ENCODE results near the gene REV1.
"Not testable (repeated sequence)": the region's sequence is repeated elsewhere in the genome, so short reads cannot be mapped to it uniquely, and the experiment has no call there.

Gene REV1

DNA sequence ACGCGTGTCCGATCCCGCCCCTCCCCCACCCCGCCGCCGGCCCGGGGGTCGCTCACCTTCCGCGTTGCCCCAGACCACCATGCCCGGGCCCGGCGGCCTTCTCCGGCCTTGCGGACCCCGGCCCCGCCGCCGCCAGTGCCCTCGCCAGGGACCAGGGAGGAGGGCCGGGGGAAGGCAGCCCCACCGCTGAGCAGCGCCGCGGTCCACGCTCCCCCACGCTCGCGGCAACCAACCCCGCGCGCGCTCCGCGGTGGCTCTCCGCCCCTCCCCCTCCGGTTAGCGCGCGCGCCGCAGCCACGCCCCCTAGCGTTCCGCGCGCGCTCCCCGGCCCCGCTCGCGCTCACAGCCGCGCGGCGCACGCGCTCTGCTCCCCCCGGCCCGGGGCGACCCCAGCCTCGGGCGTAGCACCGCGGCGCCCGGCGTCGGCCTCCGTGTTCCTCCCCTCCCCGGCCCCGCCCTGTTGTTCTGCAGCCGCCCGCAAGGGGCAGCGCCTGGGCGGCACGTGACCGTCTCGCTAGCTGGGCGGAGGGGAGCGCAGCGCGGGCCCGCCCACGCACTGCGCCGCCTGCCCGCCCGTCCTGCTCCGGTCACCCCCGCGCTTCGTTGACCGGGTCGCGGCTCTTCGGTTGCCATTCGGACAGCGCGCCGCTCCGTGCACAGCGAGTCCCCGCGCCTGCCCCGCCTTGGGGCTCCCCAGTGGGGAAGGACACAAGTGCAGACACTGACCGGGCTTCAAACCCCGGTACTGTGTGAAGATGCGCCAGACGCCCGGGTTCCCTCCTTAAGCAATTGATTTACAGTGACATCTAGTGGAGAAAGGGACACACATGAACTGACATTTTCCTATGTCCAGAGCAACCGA, at the start of gene REV1:
REV1 (minus strand) TSS at position 257 of the 862 bp plus-strand sequence. CDS start 25,042 bp downstream, outside the sequence.
- DNase-seq (ENCODE audit: low read depth): peak; percentile 92

DNA sequence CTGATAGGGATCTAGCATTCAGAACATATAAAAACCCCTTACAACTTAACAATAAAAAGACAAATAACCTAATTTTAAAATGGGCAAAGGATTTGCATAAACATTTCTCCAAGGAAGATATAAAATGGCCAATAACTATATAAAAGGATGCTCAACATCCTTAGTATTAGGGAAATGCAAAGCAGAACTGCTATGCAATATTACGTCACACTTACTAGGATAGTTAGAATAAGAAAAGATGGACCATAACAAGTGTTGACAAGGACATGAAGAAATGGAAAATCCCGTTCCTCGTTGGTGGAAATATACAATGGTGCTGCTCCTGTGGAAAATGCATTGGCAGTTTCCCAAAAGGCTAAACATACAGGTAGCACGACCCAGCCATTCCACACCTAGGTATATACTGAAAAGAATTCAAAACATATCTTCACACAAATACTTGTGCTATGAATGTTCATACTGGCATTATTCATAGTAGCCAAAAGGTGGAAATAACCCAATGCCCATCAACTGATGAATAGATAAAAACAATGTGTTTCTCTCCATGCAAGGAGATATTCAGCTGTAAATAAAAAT, 48.2 kb upstream of the REV1 start:
- DNase-seq (ENCODE audit: low read depth): no peak

DNA sequence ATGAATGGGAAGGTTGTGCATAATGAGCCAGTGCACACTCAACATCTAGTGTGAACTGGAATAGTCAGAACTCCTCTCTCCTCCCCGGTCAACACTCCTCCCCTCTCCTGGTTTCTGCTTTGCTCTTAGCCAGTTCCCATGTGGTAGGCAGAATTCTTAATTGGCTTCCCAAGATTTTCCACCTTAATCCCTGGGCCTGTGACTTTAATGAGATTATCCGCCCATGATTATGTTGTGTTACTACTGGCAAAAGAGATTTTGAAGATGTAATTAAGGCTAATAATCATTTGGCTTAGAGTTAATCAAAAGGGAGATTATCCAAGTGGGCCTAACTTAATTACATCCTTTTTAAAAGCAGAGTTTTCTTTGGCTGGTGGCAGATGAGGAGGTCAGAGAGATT, 34.2 kb upstream of the REV1 start:
- DNase-seq (ENCODE audit: low read depth): no peak

DNA sequence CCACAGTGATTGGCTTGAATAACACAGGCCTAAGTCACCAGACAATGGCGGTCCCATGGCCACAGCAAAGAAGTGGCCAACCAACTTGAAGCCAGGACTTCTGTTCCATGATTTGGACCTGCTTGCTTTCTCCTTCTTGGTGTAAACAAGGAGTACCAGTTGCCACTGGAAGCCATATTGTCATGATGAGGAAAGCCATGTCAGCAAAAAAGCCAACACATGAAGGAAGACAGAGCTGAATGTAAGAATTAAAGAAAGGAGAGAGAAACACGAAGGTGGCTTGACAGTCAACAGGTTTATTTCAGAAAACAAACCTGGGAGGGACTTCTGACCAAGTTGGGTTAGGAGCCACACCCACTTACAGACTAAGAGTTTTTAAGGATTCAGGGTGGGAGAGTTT, 32.3 kb upstream of the REV1 start:
- DNase-seq (ENCODE audit: low read depth): no peak

DNA sequence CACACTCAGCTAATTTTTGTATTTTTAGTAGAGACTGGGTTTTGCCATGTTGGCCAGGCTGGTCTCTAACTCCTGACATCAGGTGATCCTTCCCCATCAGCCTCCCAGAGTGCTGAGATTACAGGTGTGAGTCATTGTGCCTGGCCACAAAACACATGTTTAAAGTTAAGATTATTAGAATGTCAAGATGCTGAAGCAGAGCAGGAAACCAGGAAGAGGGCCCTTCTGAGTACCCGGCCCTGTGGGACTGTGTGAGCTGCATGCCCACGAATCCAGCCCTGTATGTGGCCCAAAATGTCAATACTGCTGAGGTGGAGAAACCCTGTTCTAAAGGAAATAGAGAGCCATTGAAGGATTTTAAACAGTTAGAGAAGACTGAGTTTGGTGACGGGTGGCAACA, 31.0 kb upstream of the REV1 start:
- DNase-seq (ENCODE audit: low read depth): no peak

DNA sequence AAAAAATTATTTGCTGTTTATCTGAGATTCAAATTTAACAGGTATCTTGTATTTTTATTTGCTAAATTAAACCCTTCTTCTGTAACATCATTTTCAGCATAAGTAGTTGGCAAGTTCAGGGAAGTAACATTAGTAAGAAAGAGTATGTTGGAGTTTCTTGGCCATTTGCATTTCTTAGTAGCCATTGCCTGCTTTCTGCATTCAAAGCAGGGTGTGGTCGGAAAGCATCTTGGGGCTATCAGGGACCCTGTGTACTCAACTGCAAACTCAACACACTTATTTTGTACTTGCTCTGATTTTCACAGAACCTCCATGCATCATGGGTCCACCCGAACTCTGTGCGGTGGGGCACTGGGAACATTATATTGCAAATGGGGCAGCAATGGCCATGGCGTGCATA, 30.4 kb upstream of the REV1 start:
- DNase-seq (ENCODE audit: low read depth): no peak

DNA sequence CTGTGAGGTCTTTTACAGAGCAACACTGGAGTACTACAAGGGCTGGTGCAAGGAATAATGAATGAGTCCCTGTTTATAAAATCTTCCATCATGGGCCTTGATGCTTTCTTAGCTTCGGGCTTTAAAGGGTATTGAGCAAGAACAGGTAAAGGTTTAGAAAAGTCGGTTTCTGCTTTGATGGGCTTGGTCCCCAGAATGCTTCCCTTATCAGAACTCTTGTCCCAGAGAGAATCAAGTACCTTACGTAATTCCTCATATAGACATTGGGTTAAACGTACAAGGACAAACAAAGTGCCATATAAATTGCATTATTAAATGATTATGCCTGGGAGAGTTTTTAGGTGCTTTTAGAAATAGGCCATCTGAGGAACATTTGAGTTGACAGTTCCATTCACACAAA, 24.5 kb upstream of the REV1 start:
- DNase-seq (ENCODE audit: low read depth): no peak

DNA sequence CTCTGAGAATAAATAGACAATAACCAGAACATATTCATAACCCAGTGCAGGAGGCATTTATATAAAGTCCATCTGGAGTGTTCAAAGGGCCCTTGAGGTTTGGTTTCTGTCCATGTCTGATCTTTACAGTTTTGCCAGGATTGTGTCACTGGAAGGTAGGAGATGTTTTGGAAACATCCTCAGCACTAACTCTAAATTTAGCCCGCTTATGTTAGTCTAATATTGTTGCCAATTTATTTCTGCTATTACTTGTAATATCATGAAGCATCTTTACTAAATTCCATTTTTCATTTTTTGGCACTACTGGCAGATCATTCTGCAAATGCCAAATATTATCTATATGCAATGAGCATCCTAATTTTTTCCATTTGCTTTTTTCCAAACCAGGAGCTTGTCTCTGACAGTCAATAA, 22.4 kb upstream of the REV1 start:
- DNase-seq (ENCODE audit: low read depth): no peak

DNA sequence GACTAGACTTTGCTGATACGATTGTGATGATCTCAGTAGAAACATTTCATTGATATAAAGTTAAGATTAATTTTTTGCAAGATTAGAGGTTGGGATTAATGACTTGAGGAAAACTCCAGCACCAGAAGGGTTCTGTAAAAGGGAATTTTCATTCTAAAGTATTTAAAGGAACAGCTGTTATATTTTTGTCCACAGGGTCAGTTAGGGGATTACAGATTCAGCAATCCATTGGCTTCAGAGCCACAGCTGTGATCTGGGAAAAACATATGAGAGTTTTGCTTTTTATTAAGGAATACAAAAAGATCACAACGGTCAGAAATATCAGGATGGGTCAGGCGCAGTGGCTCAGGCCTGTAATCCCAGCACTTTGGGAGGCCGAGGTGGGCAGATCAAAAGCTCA, 19.6 kb upstream of the REV1 start:
- DNase-seq (ENCODE audit: low read depth): no peak

DNA sequence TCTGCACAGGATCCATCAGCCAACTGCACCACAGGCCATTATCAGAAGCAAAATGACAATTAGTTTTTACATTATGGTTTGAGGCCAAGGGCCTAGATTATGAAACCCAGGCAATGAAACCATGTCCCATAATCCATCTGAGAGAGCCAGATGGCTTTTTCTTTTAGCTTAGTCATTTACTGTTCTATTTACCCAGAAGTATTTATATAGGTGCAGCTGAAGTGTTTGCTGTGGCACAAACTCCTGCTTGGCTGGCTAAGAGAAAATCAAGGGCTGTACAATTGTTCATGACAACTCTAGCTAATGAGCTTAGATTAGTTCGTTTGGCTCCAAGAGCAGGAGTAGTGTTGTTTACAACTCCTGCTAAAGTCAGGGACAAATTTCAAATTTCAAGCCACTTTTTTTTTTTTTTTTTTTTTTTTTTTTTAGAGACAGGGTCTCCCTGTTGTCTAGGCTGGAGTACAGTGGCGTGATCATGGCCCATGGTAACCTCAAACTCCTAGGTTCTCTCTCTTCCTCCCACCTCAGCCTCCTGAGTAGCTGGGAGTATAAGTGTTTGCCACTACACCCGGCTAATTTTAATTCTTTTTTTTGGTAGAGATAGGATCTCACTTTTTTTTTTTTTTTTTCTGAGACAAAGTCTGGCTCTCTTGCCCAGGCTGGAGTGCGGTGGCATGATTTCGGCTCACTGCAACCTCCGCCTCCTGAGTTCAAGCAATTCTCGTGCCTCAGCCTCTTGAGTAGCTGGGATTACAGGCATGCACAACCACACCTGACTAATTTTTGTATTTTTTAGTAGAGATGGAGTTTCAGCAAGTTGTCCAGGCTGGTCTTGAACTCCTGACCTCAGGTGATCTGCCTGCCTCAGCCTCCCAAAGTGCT, 18.4 kb upstream of the REV1 start:
- DNase-seq (ENCODE audit: low read depth): no peak

DNA sequence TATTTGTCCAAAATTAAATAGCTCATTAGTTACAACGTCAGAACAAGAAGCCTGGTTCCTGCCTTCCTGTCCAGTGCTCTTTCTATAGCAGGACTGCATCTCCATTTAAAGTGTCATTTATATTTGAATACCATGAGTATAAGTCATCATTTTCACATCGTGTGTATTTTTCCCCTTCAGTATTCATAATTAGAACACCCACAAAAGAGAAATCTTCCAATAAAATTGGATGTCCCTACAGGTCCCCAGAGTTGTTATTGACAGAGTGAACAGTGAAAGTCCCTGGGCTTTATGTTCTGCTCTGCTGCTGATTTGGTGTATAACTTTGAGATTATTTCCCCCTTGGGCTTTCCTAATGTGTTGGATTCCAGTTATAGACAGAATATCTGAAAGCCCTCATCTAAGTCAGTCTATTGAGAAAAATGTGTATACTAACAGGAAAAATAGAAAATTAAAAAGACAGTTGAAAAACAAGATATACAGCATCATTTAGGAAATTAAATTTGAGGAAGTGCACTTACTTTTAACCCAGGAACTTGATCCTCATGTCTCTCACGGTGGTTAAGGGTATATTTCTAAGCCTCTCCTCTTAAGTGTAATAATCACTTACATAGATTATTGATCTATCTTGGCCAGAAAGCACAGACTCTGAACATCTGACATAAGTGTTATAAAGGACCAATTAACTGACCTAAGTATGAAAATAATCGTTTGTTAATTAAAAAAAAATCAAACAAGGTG, 15.2 kb upstream of the REV1 start:
- DNase-seq (ENCODE audit: low read depth): no peak

DNA sequence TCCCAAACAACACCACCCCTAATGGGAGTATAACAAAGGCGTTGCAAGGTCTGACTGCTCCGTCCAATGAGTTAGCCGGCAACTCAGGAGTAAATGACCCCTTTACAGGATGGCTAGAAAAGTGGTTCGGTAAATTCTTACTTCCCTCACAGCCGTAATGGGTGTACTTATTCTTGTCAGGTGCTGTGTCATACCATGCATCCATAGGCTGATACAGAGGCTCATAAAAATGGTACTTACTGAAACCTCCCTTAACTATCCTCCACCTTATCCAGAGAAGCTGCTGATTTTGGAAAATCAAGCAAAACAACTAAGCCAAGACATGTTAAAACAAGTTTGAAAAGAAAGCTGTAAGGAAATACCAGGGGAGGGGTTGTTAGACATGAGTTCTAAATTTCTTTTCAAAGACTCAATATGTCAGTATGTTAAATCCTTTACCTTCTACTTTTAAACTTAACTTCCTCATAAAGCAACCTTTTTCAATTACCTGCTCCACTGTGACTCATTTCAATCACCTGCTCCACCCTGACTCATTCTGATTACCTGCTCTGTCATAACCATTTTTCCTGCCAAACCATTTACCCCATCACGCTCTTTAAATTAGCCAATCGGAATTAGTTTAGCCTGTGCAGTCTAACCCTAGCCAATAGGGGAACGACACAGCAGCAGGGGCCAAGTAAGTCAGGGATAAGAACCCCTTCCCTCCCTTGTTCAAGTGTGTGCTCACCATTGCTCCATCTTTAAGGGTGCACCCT, 14.0 kb upstream of the REV1 start:
- DNase-seq (ENCODE audit: low read depth): not testable (repeated sequence)

DNA sequence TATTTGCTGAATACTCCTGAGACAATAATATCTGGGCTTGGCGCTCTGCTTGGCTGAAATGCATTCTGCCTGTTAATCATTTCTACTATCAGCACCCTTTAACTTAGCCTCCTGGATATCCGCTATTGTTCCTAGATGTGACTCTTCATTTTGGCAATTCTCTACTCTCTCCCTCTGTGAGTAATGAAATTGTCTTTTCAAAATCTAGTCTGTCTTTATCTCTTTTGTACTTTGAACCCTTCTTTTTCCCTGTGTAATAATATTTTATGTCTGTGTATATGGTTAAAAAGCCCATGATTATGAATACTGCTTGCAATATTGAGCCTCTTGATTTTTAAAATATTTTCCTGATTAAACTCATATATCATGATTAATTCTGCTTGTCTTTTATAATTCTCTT, 6.2 kb upstream of the REV1 start:
- no peak for DNase-seq (ENCODE audit: low read depth)

DNA sequence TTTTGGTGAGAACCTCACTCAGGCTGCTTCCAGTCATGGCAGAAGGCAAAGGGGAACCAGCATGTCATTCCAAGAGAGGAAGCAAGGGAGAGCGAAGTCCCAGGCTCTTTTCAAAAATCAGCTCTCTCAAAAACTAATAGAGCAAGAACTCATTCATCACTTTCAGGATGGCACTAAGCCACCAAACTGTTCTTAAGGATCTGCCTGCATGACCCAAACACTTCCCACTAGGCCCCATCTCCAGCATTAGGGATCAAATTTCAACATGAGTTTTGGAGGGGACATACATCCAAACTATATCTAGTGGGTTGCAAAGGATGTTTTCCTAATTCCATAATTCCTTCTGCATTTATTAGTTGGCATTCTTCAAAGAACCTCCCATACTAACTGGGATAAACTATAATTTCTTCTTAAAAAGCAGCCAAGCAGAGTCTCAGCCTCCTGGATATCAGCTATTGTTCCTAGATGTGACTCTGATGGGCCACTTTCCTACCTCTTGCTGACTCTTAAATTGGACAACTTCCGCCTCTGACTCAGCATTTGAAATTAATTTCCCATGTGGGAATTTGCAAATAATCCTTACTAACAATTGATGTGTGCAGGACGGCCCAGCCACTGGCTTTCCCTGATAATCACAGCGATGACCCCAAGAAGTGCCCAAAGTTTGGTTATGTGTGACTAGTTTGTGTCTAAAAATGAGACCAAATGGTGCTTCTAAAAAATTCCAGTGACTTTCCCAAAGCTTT, 5.5 kb upstream of the REV1 start:
- DNase-seq (ENCODE audit: low read depth): no peak

DNA sequence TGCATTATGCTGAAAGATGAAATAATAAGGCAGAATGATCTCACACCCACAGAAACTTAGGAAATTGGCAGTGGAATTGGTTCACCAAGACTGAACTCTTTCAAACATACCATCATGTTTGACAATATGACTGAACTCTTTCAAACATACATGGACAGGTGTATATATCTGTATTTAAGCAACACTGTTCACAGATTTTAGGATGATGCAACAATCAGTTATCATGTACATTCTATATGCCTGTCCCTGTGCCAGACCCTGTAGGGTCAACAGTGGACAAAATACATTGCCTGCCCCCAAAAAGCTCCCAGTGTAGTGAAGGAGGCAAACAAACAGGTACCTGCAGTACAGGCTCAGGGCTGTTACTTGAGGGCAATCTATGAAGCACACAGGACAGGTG, 2.9 kb upstream of the REV1 start:
- DNase-seq (ENCODE audit: low read depth): no peak

DNA sequence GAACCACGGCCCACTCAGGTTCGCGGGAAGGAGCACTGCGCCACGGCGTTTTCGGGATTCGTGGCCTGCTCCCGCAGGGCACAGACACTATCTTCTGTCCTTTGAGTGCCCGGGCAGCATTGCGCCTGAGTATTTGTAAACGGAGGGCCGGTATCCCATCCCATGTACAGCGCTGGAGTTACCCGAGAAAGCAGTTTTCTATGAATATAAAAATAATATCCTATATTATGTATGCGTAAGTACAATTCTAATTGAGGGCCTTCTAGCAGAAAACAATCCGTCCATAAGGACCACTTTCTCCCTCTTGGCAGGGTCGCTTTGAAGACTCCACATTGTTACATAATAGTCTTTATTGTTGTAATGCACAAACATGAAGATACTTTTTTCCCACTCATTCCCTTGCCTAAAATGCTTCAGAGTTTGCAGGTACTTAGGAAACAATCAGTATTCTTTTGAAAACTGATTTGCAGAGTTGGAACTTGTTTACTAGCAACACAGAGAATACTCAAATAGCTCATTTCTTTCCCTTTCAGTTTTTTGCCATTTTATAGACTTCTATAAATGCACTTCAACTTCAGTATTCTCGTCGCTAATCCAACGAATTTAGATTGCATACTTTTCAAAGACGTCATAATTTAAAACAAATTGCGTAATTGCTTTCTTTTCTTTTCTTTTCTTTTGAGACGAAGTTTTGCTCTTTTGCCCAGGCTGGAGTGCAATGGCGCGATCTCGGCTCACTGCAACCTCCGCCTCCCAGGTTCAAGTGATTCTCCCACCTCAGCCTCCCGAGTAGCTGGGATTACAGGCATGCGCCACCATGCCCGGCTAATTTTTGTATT, 1.0 kb upstream of the REV1 start:
- DNase-seq (ENCODE audit: low read depth): no peak

DNA sequence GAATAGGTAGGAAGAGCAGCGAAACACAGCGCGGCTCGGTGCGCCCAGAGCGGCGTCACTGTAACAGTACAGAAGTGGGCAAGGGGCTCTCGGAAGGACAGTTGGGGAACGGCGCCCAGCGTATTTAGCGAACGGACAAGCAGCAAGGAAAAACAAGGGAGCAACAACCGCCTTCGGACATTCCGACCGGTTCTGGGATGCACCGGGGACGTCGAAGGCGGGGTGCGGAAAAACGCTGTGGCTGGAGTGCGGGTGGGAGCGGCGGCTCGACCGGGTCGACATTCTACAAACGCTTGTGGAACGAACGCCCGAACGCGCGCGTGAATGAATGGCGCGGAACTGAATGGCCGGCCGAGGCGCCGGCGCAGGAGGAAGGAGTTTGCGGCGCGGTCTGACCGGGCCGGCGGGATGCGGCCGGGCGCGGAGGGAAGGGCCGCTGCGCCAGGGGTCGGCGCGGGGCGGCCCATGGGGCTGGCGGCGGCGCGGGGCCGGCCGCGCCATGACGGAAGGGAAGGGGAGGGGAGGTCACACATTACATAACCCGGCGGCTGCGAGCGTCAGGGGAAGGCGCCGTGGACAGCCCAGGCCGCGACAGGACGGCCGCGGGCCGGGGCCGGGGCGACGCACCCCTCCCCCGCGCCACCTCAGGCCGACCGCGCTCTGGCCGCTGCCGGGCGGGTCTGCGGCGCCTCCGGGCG, 605 bp downstream of the REV1 start:
- peak; percentile 22 for DNase-seq (ENCODE audit: low read depth)

DNA sequence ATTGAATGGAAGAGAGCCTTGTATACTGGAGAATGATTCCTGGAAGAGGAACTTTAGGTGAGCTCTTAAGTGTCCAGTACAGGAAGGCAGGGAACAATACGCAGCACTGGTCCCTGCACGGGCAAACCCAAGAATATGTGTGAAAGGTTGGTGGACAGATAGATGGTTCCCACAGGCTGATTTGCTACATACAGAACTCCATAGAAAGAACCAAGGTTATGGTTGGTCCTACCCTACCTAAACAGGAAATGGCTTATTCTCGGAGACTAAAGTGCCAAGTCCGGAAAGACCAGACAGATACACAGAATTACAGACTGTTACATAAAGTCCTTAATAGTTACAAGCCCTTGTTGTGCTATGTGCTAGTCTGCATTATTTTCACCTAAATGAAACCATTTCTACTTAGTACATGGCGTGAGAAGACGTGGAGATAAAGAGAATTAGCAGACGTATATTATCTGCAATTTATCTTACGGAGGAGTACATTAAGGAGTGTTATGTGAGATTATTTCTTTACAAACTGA, 1.2 kb downstream of the REV1 start:
- DNase-seq (ENCODE audit: low read depth): peak; percentile 22

DNA sequence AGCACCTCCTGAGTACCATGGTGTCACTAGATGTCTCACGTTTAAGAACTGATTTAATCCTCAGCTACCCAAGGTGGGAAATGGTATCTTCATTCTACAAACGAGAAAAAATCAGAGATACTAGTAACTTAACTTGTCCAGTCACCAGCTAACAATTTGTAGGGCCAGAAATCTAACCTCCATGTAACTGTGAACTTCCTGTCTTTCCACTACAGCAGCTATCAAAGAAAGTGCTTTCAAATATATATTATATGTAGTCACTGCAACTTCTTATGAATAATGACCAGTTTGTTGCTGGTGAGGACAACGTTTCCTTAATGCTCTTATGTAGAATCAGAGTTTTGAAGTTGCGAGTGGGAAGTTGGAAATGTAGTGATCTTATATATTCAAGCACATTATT, 1.9 kb downstream of the REV1 start:
- no peak for DNase-seq (ENCODE audit: low read depth)
